PFSK-1 (cell line): ENCODE results near the gene DDN.

ENCODE experiments used
- FOXP2 ChIP-seq: optimal IDR thresholded peaks from 2 replicates; pipeline ENCODE3; 2011; ENCODE audit warnings: borderline replicate concordance, control low read depth, inconsistent platforms; ENCODE audit not compliant: insufficient read depth; ENCODE audit errors: extremely low read length, extremely low read depth
- POLR2AphosphoS5 ChIP-seq: IDR thresholded peaks from 2 replicates; pipeline ENCODE4 v1.6.1; 2012; ENCODE audit warnings: low read depth, mild to moderate bottlenecking, control low read depth, low read length, moderate library complexity
- REST ChIP-seq, 2 experiments: IDR thresholded peaks; 2 replicates each; pipeline versions ENCODE4 v1.6.1 to v1.8.0; 2011 to 2012; ENCODE audit warnings: low read depth in 2 of 2, low read length in 2 of 2, control low read depth in 1 of 2, inconsistent platforms in 1 of 2, mild to moderate bottlenecking in 1 of 2, moderate library complexity in 1 of 2; ENCODE audit not compliant: insufficient read depth in 1 of 2
- SIN3A ChIP-seq: IDR thresholded peaks from 2 replicates; pipeline ENCODE4 v1.6.1; 2012; ENCODE audit warnings: mild to moderate bottlenecking, low read length, moderate library complexity, borderline replicate concordance; ENCODE audit not compliant: insufficient read depth
- TAF1 ChIP-seq: IDR thresholded peaks from 2 replicates; pipeline ENCODE4 v1.6.1; 2012; ENCODE audit warnings: low read length, control low read depth, borderline replicate concordance; ENCODE audit not compliant: insufficient read depth

DNA sequence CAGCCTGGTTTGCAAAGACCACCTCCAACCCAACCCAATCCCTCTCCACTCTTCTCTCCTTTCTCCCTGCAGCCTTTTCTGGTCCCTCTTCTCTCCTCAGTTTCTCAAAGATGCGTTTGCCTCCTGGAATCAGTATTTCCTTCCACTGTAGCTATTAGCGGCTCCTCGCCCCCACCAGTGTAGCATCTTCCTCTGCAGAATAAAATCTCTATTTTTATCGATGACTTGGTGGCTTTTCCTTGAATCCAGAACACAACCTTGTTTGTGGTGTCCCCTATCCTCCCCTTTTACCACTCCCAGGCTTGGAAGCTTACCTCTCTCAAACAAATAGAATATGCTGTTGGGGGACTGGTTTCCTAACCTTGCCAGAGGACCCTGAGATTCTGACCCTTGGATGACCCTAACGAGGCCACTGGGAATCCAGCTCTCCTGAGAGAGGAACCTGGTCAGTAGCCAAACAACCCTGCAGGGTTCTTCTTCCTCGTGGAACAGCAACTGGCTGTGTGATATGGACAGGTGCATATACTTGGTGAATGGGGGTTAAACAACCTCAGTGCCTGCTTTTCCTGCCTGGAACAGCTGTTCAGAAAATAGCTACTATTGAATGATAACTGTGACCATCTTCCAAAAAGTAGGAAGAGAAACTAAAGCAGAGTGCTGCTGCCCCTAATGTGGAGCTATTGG, 16.6 kb downstream of the DDN start:
- no peak for TF ChIP-seq TAF1
- TF ChIP-seq POLR2AphosphoS5, result no peak
- no peak for TF ChIP-seq REST (IDR thresholded peaks at IDR 0.05; ENCODE audit: insufficient read depth in 1 of 2, low read depth in 2 of 2, low read length in 2 of 2)
- no peak for TF ChIP-seq SIN3A
- TF ChIP-seq FOXP2, result no peak
